ENCODE results near the gene B3GNT8.
"Not testable (repeated sequence)": the region's sequence is repeated elsewhere in the genome, so short reads cannot be mapped to it uniquely, and the experiment has no call there.

Gene B3GNT8

DNA sequence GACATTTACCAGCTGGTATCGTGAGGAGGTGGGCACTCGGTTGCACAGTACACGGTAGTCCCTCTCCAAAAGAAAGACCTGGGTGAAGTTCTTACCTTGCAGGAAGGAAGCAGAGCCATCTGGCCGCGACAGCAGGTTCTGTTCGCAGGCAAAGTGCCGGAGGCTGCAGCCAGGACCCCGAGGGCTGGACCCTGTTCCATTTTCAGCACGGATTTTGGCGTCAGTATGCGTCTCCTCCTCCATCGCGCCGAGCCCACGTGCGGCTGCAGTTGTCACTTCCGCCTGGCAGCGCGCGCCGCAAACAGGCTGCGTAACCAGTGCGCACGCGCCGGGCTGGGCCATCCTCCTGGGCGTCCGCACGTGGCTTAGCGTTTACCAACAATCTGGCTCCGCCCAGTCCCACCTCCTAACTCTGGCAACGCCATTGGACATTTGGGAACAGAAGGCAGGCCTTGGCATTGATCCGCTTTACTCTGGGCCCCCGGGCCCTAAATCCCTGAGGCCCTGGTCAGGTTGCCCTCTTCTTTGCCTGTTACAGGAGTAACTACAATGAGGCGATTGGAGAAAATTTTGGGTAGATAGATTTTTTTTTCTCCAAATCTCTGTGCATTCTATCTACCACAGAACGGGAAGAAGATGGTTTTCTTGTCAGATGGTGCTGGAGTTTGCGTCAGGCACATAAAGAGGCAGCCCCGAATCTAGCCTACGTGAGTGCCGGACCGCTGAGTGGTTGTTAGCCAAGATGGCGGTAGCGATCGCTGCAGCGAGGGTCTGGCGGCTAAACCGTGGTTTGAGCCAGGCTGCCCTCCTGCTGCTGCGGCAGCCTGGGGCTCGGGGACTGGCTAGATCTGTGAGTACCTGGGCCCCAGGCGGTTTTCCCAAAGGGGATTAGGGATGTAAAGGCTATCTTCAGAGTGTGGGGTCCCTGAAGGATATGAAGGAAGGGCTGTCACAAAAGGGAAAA is 29.8 kb downstream of the B3GNT8 start, which contains the start of the genes BCKDHA and EXOSC5:
TSS of gene BCKDHA (plus strand) at position 733 of the 964 bp plus-strand sequence. CDS start at position 743, 10 bp downstream.
TSS of gene EXOSC5 (minus strand) at position 274 of the 964 bp plus-strand sequence. CDS start at position 243, 31 bp downstream.
- TF ChIP-seq, protein P1, sequence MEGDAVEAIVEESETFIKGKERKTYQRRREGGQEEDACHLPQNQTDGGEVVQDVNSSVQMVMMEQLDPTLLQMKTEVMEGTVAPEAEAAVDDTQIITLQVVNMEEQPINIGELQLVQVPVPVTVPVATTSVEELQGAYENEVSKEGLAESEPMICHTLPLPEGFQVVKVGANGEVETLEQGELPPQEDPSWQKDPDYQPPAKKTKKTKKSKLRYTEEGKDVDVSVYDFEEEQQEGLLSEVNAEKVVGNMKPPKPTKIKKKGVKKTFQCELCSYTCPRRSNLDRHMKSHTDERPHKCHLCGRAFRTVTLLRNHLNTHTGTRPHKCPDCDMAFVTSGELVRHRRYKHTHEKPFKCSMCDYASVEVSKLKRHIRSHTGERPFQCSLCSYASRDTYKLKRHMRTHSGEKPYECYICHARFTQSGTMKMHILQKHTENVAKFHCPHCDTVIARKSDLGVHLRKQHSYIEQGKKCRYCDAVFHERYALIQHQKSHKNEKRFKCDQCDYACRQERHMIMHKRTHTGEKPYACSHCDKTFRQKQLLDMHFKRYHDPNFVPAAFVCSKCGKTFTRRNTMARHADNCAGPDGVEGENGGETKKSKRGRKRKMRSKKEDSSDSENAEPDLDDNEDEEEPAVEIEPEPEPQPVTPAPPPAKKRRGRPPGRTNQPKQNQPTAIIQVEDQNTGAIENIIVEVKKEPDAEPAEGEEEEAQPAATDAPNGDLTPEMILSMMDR (IDR thresholded peaks at IDR 0.05; ENCODE audit: extremely low read depth, insufficient read depth, missing control alignments): no peak
- peak; percentile 97 for DNase-seq (ENCODE audit: low spot score)
- in situ Hi-C loops (cut with MboI; ENCODE audit: low pct_unique_long_range_greater_than_20kb, low sequenced_read_pairs, unreplicated experiment): no loop called here

DNA sequence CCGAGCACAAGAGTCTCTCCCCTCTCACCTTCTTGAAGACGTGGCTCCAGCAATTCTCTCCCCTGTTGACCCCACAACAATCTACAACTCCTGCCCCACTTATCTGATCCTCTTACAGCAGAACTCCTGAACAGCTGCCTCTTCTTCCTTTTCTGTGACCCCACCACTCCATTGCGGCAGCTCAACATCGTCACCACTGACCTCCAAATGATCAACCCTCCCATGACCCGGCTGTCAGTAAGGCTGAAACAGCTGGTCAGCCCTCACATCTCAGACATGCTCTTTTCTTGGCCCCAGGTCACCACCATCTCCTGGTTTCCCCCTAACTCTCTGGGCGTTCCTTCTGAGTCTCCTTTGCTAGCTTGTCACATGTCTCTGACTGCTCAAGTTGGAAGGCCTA is 31.8 kb downstream of the B3GNT8 start:
- TF ChIP-seq, protein P1 (IDR thresholded peaks at IDR 0.05; ENCODE audit: extremely low read depth, insufficient read depth, missing control alignments): no peak
- no peak for DNase-seq (ENCODE audit: low spot score)
- in situ Hi-C loops (cut with MboI; ENCODE audit: low pct_unique_long_range_greater_than_20kb, low sequenced_read_pairs, unreplicated experiment): no loop called here

DNA sequence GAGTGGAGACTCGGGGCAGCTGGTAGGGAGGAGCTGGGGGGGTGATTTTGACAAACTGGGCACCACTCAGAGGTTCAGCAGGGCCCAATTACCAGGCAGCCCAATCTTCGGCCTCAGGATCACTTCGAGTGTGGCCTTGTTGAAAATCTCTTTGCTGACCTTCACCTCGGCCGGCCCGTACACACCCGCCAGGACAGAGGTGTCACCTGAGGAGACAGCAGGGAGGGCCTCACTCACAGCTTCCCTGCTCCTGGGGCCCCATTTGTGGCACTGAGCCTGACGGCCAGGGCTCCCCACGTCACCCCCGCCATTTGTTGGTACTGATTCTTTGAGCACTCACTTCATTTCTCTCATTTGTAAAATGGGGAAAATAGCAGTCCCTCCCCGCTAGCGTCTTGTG is 34.4 kb downstream of the B3GNT8 start:
- TF ChIP-seq, protein P1 (IDR thresholded peaks at IDR 0.05; ENCODE audit: extremely low read depth, insufficient read depth, missing control alignments): no peak
- no peak for DNase-seq (ENCODE audit: low spot score)
- in situ Hi-C loops (cut with MboI; ENCODE audit: low pct_unique_long_range_greater_than_20kb, low sequenced_read_pairs, unreplicated experiment): no loop called here

DNA sequence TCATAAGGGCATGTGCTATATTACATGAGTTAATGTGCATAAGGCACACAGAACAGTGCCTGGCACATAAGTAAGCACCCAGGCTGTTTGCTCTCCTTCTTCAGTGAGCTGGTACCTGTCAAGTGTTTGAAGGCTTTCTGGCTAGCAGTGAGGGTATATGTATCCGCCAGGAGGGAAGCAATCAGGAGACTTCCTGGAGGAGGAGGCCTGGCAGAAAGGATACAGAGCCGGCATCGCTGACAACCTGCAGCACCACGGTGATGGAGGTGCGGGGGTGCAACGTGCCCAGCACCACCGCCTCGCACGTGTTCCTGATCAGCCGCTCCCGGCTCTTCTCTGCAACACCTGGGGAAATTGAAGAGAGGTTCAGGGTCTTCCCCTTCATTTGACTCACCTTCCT is 35.6 kb downstream of the B3GNT8 start:
- in situ Hi-C loops (cut with MboI; ENCODE audit: low pct_unique_long_range_greater_than_20kb, low sequenced_read_pairs, unreplicated experiment): no loop called here
- TF ChIP-seq, protein P1 (IDR thresholded peaks at IDR 0.05; ENCODE audit: extremely low read depth, insufficient read depth, missing control alignments): no peak
- DNase-seq (ENCODE audit: low spot score): no peak

DNA sequence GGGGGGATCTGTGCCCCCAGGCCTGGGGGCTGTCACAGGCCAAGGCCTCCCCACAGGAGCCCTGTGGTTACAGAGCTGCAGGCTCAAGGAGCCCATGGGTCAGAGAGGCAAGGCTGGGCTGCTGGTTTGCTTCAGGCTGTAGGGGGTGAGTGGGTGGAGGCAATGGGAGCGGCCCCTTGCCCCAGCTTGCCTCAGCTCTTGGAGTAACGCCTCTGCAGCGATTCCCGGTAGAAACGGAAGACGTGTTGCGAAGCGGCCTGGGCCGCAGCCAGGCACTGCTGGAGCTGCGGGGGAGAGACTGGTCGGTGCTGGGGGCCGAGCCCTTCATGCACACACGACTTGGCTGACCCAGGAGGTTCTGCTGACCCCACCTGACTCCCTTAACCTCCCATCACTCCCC is 40.7 kb downstream of the B3GNT8 start:
- in situ Hi-C loops (cut with MboI; ENCODE audit: low pct_unique_long_range_greater_than_20kb, low sequenced_read_pairs, unreplicated experiment): no loop called here
- no peak for DNase-seq (ENCODE audit: low spot score)
- TF ChIP-seq, protein P1 (IDR thresholded peaks at IDR 0.05; ENCODE audit: extremely low read depth, insufficient read depth, missing control alignments): no peak

DNA sequence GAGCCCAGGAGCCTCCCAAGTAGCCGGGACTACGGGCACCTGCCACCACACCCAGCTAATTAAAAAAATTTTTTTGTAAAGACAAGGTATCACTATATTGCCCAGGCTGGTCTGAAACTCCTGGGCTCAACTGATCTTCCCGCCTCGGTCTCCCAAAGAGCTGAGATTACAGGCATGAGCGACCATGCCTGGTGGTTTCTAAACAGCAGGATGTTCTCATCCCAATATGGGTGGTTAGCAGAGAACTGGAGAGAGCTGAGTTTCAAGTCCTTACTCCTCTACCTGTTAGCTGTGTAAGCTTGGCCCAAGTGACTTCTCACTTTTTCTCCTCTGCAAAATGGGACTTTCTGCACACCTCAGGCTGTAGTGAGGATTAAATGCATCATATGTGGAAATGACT is 42.8 kb downstream of the B3GNT8 start:
- TF ChIP-seq, protein P1 (IDR thresholded peaks at IDR 0.05; ENCODE audit: extremely low read depth, insufficient read depth, missing control alignments): no peak
- in situ Hi-C loops (cut with MboI; ENCODE audit: low pct_unique_long_range_greater_than_20kb, low sequenced_read_pairs, unreplicated experiment): no loop called here
- no peak for DNase-seq (ENCODE audit: low spot score)

DNA sequence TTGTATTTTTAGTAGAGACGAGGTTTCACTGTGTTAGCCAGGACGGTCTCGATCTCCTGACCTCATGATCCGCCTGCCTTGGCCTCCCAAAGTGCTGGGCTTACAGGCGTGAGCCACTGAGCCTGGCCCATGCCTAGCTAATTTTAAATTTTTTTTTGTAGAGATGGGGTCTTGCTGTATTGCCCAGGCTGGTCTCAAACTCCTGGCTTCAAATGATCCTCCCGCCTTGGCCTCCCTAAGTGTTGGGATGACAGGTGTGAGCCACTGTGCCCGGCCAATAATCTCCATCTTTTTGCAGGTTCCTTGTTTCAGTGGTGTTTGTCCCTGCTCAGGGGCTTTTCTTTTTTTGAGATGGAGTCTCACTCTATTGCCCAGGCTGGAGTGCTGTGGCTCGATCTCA is 45.6 kb downstream of the B3GNT8 start:
- DNase-seq (ENCODE audit: low spot score); in situ Hi-C loops (cut with MboI; ENCODE audit: low pct_unique_long_range_greater_than_20kb, low sequenced_read_pairs, unreplicated experiment): not testable (repeated sequence)
